OCI-LY7 (cell line): ENCODE results near the gene MAP3K14.

Experiments used
- EZH2phosphoT487 ChIP-seq: fragments of 200-600 bp; sonication (generic); IDR thresholded peaks from 2 replicates; pipeline ENCODE4 v1.6.1; 2018; ENCODE audit warnings: low read depth, borderline replicate concordance, mild to moderate bottlenecking, mixed run types, antibody characterized with exemption, low read length, moderate library complexity, mixed read lengths
- TF ChIP-seq, protein P1 (sequence below): fragments of 200-600 bp; sonication (generic); conservative IDR thresholded peaks from 2 replicates; pipeline ENCODE4 v1.5.1; 2014; ENCODE audit warnings: mild to moderate bottlenecking, antibody characterized with exemption, low read length, moderate library complexity, mixed read lengths

- TF ChIP-seq, protein P1, sequence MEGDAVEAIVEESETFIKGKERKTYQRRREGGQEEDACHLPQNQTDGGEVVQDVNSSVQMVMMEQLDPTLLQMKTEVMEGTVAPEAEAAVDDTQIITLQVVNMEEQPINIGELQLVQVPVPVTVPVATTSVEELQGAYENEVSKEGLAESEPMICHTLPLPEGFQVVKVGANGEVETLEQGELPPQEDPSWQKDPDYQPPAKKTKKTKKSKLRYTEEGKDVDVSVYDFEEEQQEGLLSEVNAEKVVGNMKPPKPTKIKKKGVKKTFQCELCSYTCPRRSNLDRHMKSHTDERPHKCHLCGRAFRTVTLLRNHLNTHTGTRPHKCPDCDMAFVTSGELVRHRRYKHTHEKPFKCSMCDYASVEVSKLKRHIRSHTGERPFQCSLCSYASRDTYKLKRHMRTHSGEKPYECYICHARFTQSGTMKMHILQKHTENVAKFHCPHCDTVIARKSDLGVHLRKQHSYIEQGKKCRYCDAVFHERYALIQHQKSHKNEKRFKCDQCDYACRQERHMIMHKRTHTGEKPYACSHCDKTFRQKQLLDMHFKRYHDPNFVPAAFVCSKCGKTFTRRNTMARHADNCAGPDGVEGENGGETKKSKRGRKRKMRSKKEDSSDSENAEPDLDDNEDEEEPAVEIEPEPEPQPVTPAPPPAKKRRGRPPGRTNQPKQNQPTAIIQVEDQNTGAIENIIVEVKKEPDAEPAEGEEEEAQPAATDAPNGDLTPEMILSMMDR: no peak
- no peak for TF ChIP-seq EZH2phosphoT487
Measured at GRCh38 chr17:45357364-45357997, 40.7 kb upstream of the MAP3K14 start.
